K562 (cell line): ENCODE measurements around the gene PTH1R.

Source experiments
- CSDE1 ChIP-seq, 2 experiments: fragments of 450-650 bp; IDR thresholded peaks; 2 replicates each; pipeline ENCODE4 v1.6.1; 2016; ENCODE audit warnings: mild to moderate bottlenecking in 1 of 2
- EP400 ChIP-seq: fragments of 450-650 bp; IDR thresholded peaks from 2 replicates; pipeline ENCODE4 v1.6.1; 2017; ENCODE audit warnings: antibody characterized with exemption, mild to moderate bottlenecking, moderate library complexity
- GMEB1 ChIP-seq: fragments of 250-450 bp; sonication (Bioruptor Pico); IDR thresholded peaks from 2 replicates; pipeline ENCODE4 v1.4.0; 2020; ENCODE audit warnings: mild to moderate bottlenecking
- HSF4 ChIP-seq: fragments of 250-450 bp; sonication (Bioruptor Pico); IDR thresholded peaks from 2 replicates; pipeline ENCODE4 v2.1.2; 2022; ENCODE audit warnings: mild to moderate bottlenecking, moderate library complexity, borderline replicate concordance
- NCOA6 ChIP-seq: fragments of 450-650 bp; IDR thresholded peaks from 2 replicates; pipeline ENCODE4 v1.6.1; 2017; ENCODE audit warnings: mild to moderate bottlenecking
- POLR2AphosphoS5 ChIP-seq: IDR thresholded peaks from 2 replicates; pipeline ENCODE4 v1.6.1; 2011; ENCODE audit warnings: mild to moderate bottlenecking, low read depth, low read length, moderate library complexity; ENCODE audit not compliant: control insufficient read depth, insufficient read depth
- RAD21 ChIP-seq, 2 experiments: fragments of 250-450 bp in 1 of 2; fragments of 450-650 bp in 1 of 2; sonication (Bioruptor Pico) in 1 of 2; formaldehyde crosslinking in 1 of 2; IDR thresholded peaks in 1 of 2; conservative IDR thresholded peaks in 1 of 2; 2 replicates each; pipeline versions ENCODE4 v1.4.0 to v1.8.0; 2020 to 2022; ENCODE audit warnings: mild to moderate bottlenecking in 2 of 2, moderate library complexity in 1 of 2
- SP2 ChIP-seq: IDR thresholded peaks from 2 replicates; pipeline ENCODE4 v1.6.1; 2011; ENCODE audit warnings: mild to moderate bottlenecking, low read depth, low read length, moderate library complexity; ENCODE audit not compliant: poor library complexity, severe bottlenecking; ENCODE audit errors: extremely low read depth
- XRCC3 ChIP-seq: fragments of 450-650 bp; IDR thresholded peaks from 2 replicates; pipeline ENCODE4 v1.6.1; 2017; ENCODE audit warnings: mild to moderate bottlenecking, moderate library complexity
- ZNF740 ChIP-seq, 3 experiments: fragments of 200-800 bp in 1 of 3; sonication (Bioruptor generic) in 1 of 3; sonication (generic) in 1 of 3; formaldehyde crosslinking in 1 of 3; IDR thresholded peaks; 2 replicates each; pipeline versions ENCODE4 v1.6.1 to v1.8.0; 2016 to 2022; ENCODE audit warnings: mild to moderate bottlenecking in 2 of 3, missing compliant biosample characterization in 2 of 3, missing genetic modification characterization in 2 of 3, missing genetic modification reagents in 1 of 3

- TF ChIP-seq HSF4 = no peak
- no peak for TF ChIP-seq POLR2AphosphoS5
- no peak for TF ChIP-seq SP2
- no peak for TF ChIP-seq RAD21 (CRISPR knock-in tag; conservative IDR thresholded peaks at IDR 0.05 in 1 of 2, IDR thresholded peaks at IDR 0.05 in 1 of 2)
- TF ChIP-seq CSDE1 (IDR thresholded peaks at IDR 0.05) = no peak
- no peak for TF ChIP-seq EP400
- TF ChIP-seq XRCC3 = no peak
- TF ChIP-seq NCOA6 = no peak
- TF ChIP-seq GMEB1 (CRISPR knock-in tag) = no peak
- no peak for TF ChIP-seq ZNF740 (CRISPR knock-in tag; IDR thresholded peaks at IDR 0.05)
- TF ChIP-seq ZNF740 (tag; IDR thresholded peaks at IDR 0.05) = no peak
Measured at GRCh38 chr3:46840491-46840890, 37.0 kb upstream of the PTH1R start.
